CD1c-positive myeloid dendritic cell (primary cell): Measurements from ENCODE around the gene PLXNA4.
A peak's percentile ranks its signal among the peaks of the same experiment; 100 is the strongest.

Experiments used
- DNase-seq: peaks from one replicate; pipeline ENCODE4 v3.0.0-alpha.2; 2016; ENCODE audit errors: extremely low spot score

PLXNA4 gene

DNA sequence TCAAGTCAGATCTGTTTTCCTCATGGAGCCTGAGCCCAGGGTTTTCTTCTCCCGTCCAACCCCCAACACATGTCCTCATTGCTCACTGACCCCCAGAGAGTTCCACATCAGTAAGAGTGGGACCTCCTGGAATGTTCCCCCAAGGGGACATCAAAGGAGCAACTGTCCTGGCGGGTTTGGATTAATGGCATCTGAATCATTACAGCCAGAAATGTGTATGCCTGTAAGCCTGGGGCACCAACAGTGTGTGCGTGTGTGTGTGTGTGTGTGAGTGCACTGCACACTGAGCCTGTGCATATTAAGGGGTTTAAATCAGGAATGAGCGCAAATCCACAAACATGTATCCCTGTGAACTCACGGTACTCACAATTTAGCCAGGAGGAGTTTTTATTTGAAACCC lies 222.3 kb downstream of the PLXNA4 start:
- DNase-seq = no peak

DNA sequence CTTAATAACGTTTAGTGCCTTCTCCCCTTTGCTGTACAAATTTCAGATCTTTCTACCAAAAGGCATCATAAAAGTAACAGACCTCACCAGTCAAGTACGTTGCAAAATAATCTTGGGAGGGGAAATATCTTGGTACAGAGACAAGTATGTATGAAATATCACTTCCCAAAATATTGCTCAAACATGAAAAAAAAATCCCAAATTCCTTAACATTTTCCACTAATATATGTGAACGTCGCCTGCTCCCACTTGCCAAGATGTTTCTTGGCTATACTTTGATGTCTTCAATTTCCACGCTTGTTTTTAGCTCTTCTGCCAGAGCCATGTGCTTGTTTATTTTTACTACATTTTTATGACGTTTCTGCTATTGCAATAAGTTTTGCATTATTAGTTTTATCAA lies 223.5 kb downstream of the PLXNA4 start:
- DNase-seq = no peak

DNA sequence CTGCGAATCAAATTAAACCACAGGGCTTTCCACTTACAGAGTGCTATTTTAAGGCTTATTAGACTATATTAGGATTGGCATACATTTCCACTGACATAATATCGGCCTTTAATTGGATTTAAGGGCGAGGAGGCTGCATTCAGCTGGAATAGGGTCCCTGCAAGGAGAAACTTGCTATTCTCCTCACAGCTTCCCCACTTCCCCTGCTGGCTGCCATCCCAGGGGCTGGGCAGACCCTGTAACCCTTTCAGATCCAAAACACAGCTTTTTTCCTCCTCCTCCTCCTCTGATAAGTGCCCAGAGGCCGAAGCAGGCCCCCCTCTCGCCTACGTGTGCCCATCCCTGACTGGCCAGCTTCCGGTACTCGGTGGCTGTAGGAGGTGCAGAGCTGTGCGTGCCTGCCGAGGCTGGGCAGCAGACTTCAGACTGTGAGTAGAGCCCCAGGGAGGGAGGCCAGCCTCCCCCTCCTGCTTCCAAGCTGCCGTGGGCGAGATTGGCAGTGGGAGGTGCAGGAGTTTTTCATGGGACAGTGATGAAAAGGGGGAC lies 224.2 kb downstream of the PLXNA4 start:
- no peak for DNase-seq

- DNase-seq = no peak
Measured at GRCh38 chr7:132350741-132351140, 225.5 kb downstream of the PLXNA4 start.

GRCh38 chr7:132349075-132349474 lies 227.2 kb downstream of the PLXNA4 start:
- DNase-seq = no peak

GRCh38 chr7:132348341-132348740 lies 227.9 kb downstream of the PLXNA4 start:
- no peak for DNase-seq

GRCh38 chr7:132347858-132348257 lies 228.4 kb downstream of the PLXNA4 start:
- DNase-seq = no peak

GRCh38 chr7:132347123-132347522 lies 229.1 kb downstream of the PLXNA4 start:
- no peak for DNase-seq

DNA sequence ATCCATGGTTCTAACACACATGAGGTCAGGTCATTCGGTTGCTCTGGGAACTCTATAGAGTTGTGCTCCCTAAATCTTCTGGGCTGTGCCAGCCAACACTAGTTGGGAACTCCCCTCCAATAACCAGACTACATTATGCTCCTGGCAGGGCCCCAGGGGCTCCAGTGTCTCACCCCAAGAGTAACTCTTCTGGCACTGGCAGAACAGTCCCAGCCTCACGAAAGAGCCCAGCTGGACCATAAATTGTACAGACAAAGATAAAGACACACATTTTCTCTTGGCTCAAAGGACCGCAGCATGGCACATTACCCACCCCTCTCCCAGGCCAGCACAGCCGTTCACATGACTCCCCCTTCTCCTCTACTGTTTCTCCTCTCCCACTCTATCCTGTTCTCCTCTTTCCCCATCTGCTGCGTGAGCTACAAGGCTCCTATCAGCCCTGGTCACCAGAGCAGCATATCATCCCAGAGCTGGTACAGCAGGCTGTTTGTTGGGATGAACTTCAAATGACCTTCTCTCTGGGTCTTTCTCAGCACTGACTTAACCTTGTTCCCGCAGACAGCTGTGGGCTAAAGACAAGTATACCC lies 230.6 kb downstream of the PLXNA4 start:
- DNase-seq = no peak

DNA sequence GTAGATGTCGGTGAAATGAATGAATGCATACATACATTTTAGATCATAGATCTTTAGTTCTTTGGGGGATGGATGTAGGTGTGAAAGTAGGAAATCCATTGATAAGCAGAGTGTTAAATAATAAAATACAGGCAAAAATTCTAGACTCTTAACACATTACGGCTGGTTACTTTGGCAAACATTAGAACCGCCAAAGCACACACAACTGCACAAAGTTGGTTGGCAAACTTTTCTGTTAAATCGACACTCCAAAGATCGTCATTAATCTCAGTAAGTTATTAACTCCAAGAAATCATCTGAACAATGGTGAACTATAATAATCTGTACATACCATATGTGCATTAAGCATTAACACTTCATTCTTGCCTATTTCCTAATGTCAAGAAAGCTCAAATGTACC lies 231.2 kb downstream of the PLXNA4 start:
- DNase-seq = no peak

DNA sequence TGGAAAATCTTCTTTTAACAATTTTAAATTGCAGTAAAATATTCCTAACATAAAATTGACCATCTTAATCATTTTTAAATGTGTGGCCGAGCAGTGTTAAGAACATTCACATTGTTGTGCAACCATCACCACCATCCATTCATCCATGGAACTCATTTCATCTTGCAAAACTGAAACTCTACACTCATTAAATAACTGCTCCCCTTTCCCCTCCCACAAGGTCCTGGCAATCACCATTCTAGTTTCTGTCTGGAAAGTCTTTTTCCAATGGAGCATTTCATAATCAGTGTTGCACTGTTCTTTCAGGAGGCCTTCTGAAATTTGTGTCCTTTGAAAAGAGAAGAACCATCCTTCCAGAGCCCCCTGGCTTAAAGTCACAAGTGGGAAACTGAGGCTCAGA lies 233.1 kb downstream of the PLXNA4 start:
- DNase-seq = no peak

DNA sequence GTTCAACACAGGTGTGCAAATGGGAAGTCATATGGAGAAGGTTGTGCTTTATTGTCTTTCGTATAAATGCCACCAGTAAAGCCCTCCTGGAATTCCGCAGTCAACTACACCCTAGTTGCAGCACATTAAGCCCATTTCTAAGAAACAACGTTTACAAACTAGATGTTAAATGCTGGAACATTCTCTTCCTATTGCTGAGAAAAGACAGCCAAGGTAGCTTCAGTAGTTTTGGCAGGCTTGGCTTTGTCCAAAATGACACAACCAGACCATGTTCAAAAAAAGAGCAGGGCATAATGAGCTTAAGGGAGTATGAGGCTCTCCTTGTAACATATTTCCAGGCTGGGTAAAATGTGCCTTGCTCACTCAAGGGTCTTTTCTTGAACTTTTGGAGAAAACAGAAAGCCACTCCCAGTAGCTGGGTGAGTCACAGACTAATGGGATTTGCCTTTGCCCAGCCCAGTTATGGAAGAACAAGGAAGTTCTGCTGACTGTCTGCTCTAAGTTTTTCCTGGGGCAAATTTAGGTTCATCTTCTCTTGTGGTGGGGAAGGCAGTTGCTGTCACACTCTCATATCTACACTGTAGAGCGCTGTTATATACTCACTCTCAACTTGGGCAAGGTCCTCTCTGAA lies 238.7 kb downstream of the PLXNA4 start:
- DNase-seq = no peak

GRCh38 chr7:132336797-132337196 lies 239.5 kb downstream of the PLXNA4 start:
- no peak for DNase-seq

GRCh38 chr7:132333301-132333700 lies 243.0 kb downstream of the PLXNA4 start:
- no peak for DNase-seq

GRCh38 chr7:132328760-132329159 lies 247.5 kb downstream of the PLXNA4 start:
- no peak for DNase-seq

- no peak for DNase-seq
Measured at GRCh38 chr7:132328047-132328620, 248.1 kb downstream of the PLXNA4 start.

GRCh38 chr7:132326878-132327589 lies 249.2 kb downstream of the PLXNA4 start:
- DNase-seq = no peak

GRCh38 chr7:132322970-132323369 lies 253.3 kb downstream of the PLXNA4 start:
- no peak for DNase-seq

DNA sequence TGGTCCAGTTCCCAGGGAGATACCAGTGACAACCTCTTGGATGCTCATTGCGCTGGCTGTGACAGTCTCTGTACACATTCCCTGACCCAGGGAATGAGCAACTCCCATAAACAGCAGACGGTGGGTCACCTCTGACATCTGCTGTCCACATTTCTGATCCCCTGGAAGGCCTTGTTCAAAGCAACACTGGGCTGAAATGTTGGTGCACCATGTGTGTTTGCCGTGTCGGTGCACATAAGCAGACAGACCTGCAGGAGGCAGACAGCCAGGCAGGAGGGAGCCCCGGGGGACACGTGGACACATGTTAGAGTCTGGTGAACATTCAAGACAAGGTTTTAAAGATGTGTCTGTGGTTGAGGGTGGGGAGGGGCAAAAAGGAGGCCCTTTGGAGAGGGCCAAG lies 254.9 kb downstream of the PLXNA4 start:
- no peak for DNase-seq

GRCh38 chr7:132319481-132319880 lies 256.8 kb downstream of the PLXNA4 start:
- no peak for DNase-seq

DNA sequence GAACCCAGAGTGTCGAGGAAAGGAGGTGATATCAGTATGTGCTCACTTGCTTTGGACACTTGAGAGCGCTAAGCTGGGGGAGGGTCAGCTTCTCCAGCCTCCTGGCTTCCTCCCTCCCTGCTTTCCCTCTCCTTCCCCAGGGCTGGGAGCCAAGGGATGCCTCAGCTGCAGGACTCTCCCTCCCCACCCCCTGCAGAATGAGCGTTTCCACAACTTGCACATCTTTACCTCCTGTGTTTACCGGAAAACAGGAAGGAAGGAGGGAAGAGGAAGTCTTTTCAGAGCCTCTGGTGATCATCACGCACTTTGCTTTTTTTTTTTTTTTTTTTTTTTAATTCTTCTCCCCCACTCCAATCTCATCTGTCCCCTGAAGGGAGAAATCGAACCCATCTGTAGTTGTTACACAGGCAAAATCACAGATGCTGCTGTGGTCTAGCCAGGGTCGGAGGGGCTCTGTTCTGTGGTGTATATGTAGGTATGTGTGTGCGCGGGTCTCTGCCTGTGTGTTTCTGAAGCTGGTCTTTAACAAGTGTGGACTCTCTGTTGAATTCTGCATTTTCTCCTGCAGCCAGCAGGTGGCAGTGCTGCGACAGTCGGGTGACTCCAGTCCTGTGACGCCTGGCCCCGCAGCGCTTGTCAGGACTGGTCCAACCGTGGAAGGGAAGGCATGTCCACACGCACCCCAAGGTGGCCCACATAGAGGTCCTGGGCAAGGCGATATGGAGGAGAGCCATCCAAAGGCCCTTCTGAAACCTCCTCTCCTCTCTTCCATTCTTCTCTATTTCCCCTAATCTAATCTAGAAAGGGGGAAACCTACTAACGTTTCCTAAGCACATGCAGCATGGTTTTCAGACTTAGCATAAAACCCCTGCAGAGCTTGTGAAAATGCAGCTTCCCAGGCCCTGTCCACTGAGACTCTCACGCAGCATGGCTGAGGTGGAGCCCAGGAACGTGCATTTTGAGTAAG lies 257.6 kb downstream of the PLXNA4 start:
- peak; percentile 82 for DNase-seq
